K562 (cell line): ENCODE measurements around the gene GDF11. TPM values are rescaled to one million over a fixed set of nuclear protein-coding genes. Genes with fewer than 3 reads are reported as not detected.

Experiments
- CHD1 ChIP-seq: fragments of 200-600 bp; sonication (generic); IDR thresholded peaks from one replicate; pipeline ENCODE4 v1.6.1; 2012; ENCODE audit warnings: mild to moderate bottlenecking, moderate library complexity, low read length, inconsistent platforms
- HDAC8 ChIP-seq: fragments of 450-650 bp; IDR thresholded peaks from 2 replicates; pipeline ENCODE4 v1.6.1; 2016; ENCODE audit warnings: mild to moderate bottlenecking, missing genetic modification characterization, moderate library complexity, missing compliant biosample characterization
- JUND ChIP-seq, 2 experiments: IDR thresholded peaks; 2 replicates in 1 of 2; 3 replicates in 1 of 2; pipeline ENCODE4 v1.6.1; 2011; ENCODE audit warnings: borderline replicate concordance in 2 of 2, low read depth in 2 of 2, low read length in 2 of 2, improper control_type of control experiment in 1 of 2, missing biosample characterization in 1 of 2, missing genetic modification characterization in 1 of 2, missing genetic modification reagents in 1 of 2
- NCOA4 ChIP-seq: fragments of 450-650 bp; IDR thresholded peaks from 2 replicates; pipeline ENCODE4 v1.6.1; 2018; ENCODE audit warnings: mild to moderate bottlenecking; ENCODE audit not compliant: partially characterized antibody
- NFIX ChIP-seq: fragments of 250-450 bp; sonication (Bioruptor Pico); IDR thresholded peaks from 2 replicates; pipeline ENCODE4 v1.4.0; 2020; ENCODE audit warnings: low read depth, mild to moderate bottlenecking, moderate library complexity
- RAD21 ChIP-seq, 2 experiments: fragments of 250-450 bp in 1 of 2; fragments of 450-650 bp in 1 of 2; sonication (Bioruptor Pico) in 1 of 2; formaldehyde crosslinking in 1 of 2; IDR thresholded peaks in 1 of 2; conservative IDR thresholded peaks in 1 of 2; 2 replicates each; pipeline versions ENCODE4 v1.4.0 to v1.8.0; 2020 to 2022; ENCODE audit warnings: mild to moderate bottlenecking in 2 of 2, moderate library complexity in 1 of 2
- STAG1 ChIP-seq: sonication (generic); formaldehyde crosslinking; IDR thresholded peaks from 2 replicates; pipeline ENCODE4 v1.5.0; 2020; ENCODE audit warnings: missing genetic modification reagents, borderline replicate concordance
- TCF3 ChIP-seq: sonication (generic); formaldehyde crosslinking; IDR thresholded peaks from 2 replicates; pipeline ENCODE4 v1.4.0; 2020; ENCODE audit warnings: mild to moderate bottlenecking, missing genetic modification reagents
- TCF7L2 ChIP-seq: fragments of 150-350 bp; IDR thresholded peaks from 2 replicates; pipeline ENCODE4 v1.6.1; 2016; ENCODE audit warnings: low read depth, mild to moderate bottlenecking, low read length, moderate library complexity
- THRAP3 ChIP-seq: fragments of 450-650 bp; IDR thresholded peaks from 2 replicates; pipeline ENCODE4 v1.6.1; 2016; ENCODE audit warnings: mild to moderate bottlenecking, inconsistent platforms, borderline replicate concordance
- ZFP1 ChIP-seq: fragments of 450-650 bp; formaldehyde crosslinking; IDR thresholded peaks from 2 replicates; pipeline ENCODE4 v1.4.0; 2020; ENCODE audit warnings: mild to moderate bottlenecking, mixed read lengths
- polyA plus RNA-seq, 8 experiments: library from polyadenylated mRNA; depleted of rRNA in 4 of 8; stranded (reverse) in 5 of 8; unstranded in 3 of 8; fragments of >200 nt; fragmentation: Nextera tagmentation in 2 of 8; fragmentation: Illumina TruSeq in 1 of 8; extraction: Ambion mirVana in 2 of 8; extraction: Trizol in 1 of 8; gene quantifications; 2 replicates each; pipeline versions ENCODE4 v1.2.1 to v1.2.3, GENCODE V29; 2011 to 2014; ENCODE audit warnings: inconsistent platforms in 1 of 8, missing spikeins in 1 of 8
- total RNA-seq, 7 experiments: library from RNA; depleted of rRNA in 6 of 7; stranded (reverse); fragments of >200 nt in 6 of 7; fragmentation: Illumina TruSeq in 2 of 7; extraction: Trizol in 2 of 7; gene quantifications; 2 replicates each; pipeline versions ENCODE4 v1.2.1 to v1.2.3, GENCODE V29; 2011 to 2021; ENCODE audit warnings: low replicate concordance in 1 of 7
- TF ChIP-seq, protein P1 (sequence below): fragments of 250-450 bp; sonication (Bioruptor Pico); IDR thresholded peaks from 2 replicates; pipeline ENCODE4 v1.5.0; 2021; ENCODE audit warnings: mild to moderate bottlenecking, moderate library complexity
- TF ChIP-seq, protein P2 (sequence below): IDR thresholded peaks from 2 replicates; pipeline ENCODE4 v1.6.1; 2016; ENCODE audit warnings: missing genetic modification characterization, missing compliant biosample characterization
- TF ChIP-seq, protein P3 (sequence below): fragments of 450-650 bp; IDR thresholded peaks from 2 replicates; pipeline ENCODE4 v1.6.1; 2016; ENCODE audit warnings: borderline replicate concordance
- TF ChIP-seq, protein P4 (sequence below): fragments of 450-650 bp; IDR thresholded peaks from 2 replicates; pipeline ENCODE4 v1.7.1; 2018; ENCODE audit warnings: mild to moderate bottlenecking, low read depth; ENCODE audit not compliant: partially characterized antibody

GDF11 gene
- total and polyA plus RNA-seq, 9 of the 15 experiments (the other 6 are each of a cell fraction or from before 2014, with no cell fraction given), result 1.4 to 15.7 (median 4.8) TPM

DNA sequence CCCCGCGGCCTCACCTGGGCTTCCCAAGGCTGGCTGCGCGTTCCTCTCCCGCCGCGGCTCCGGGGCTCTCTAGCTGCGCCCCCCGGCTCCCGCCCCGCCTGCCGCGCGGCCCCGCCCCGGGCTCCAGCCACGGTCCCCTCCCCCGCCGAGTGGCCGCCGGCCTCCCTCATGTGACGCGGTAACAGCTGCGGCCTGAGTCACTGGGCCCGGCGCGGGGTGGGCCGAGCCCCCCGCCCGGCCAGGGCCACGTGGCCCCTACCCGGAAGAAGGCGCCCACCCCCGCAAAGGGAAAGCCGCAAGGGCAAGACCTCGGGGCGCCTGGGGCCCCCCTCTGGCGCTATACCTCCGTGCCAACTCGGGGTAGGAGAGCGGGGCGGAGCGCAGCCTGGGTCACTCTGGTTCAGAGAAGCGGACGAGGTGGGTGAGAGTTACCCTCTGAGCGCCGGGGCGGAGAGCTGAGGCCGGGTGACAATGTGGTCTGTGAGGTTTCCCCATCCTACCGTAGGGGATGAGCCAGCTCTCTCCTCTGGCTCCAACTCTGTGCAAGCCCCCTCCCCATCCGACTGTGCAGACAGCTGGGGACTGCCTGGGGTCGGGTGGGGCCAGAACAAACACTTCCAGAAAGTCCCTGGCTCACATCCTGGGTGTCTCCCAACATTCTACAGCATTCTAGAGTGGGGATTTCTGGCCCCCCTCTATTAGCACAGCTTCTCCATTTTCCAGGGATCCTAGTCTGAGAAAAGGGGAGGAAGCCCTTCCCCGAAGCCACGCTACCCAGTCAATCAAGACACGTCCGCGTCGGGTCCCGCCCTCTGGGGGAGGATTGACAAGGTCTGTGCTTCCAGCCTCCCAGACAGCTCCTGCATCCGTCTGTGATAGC is 13.7 kb upstream of the GDF11 start, which contains the start of gene CD63 (continued):
- no peak for TF ChIP-seq TCF3
- no peak for TF ChIP-seq ZFP1
- TF ChIP-seq CHD1, result no peak
- TF ChIP-seq, protein P1, sequence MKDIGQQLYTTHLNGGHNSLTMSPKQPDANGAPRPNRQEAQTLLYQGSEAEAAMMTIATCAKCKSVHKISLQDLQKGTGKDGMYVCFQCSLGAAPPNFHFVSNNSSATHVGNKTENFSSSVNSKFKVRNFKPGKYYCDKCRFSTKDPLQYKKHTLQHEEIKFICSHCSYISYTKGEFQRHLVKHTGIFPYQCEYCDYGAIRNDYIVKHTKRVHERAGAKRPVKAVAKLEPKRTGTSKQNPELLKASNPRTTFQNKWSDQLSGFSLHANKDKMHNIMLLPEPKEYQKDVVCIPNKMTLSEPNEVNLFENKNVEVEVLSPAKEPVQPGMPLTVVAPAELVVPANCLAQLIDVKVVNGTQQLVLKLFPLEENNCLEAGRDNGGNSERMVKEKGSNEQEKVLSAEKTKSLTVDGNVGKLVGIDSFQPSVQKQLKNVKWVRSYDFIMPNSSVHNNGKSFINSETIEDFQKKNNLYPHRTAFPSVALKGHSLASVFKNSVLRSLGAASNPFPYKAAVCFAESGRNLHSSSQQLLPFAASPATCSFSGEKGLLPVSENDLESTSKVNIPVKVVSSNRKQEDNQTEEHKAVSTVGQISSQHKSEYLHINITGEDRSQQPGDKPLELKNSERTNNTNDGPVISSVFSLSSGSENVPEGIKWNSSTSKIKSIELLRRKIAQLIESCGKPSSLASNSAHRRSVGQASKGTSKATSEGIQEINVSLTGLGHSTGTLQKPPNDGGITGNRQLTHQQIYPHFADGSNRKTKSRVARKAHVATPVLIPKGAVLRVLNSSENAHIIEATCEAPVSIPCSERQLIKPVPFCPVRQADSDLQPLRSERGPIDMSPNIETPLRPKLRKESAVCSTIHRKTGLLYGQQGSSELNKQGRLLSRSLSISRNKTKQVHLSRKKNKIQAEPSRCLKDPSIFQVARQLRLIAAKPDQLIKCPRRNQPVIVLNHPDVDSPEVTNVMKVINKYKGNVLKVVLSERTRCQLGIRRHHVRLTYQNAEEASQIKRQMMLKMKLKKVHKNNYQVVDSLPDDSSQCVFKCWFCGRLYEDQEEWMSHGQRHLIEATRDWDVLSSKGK, result no peak
- TF ChIP-seq STAG1, result no peak
- TF ChIP-seq THRAP3, result 0 out of 2 replicates have a peak, but pooled peaks have one; percentile 40
- TF ChIP-seq, protein P2, sequence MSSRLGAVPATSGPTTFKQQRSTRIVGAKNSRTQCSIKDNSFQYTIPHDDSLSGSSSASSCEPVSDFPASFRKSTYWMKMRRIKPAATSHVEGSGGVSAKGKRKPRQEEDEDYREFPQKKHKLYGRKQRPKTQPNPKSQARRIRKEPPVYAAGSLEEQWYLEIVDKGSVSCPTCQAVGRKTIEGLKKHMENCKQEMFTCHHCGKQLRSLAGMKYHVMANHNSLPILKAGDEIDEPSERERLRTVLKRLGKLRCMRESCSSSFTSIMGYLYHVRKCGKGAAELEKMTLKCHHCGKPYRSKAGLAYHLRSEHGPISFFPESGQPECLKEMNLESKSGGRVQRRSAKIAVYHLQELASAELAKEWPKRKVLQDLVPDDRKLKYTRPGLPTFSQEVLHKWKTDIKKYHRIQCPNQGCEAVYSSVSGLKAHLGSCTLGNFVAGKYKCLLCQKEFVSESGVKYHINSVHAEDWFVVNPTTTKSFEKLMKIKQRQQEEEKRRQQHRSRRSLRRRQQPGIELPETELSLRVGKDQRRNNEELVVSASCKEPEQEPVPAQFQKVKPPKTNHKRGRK (tag), result no peak
- TF ChIP-seq, protein P3, sequence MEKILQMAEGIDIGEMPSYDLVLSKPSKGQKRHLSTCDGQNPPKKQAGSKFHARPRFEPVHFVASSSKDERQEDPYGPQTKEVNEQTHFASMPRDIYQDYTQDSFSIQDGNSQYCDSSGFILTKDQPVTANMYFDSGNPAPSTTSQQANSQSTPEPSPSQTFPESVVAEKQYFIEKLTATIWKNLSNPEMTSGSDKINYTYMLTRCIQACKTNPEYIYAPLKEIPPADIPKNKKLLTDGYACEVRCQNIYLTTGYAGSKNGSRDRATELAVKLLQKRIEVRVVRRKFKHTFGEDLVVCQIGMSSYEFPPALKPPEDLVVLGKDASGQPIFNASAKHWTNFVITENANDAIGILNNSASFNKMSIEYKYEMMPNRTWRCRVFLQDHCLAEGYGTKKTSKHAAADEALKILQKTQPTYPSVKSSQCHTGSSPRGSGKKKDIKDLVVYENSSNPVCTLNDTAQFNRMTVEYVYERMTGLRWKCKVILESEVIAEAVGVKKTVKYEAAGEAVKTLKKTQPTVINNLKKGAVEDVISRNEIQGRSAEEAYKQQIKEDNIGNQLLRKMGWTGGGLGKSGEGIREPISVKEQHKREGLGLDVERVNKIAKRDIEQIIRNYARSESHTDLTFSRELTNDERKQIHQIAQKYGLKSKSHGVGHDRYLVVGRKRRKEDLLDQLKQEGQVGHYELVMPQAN, result peak; percentile 97
- TF ChIP-seq HDAC8 (tag), result no peak
- no peak for TF ChIP-seq TCF7L2
- TF ChIP-seq NFIX (CRISPR knock-in tag), result no peak
- TF ChIP-seq, protein P4, sequence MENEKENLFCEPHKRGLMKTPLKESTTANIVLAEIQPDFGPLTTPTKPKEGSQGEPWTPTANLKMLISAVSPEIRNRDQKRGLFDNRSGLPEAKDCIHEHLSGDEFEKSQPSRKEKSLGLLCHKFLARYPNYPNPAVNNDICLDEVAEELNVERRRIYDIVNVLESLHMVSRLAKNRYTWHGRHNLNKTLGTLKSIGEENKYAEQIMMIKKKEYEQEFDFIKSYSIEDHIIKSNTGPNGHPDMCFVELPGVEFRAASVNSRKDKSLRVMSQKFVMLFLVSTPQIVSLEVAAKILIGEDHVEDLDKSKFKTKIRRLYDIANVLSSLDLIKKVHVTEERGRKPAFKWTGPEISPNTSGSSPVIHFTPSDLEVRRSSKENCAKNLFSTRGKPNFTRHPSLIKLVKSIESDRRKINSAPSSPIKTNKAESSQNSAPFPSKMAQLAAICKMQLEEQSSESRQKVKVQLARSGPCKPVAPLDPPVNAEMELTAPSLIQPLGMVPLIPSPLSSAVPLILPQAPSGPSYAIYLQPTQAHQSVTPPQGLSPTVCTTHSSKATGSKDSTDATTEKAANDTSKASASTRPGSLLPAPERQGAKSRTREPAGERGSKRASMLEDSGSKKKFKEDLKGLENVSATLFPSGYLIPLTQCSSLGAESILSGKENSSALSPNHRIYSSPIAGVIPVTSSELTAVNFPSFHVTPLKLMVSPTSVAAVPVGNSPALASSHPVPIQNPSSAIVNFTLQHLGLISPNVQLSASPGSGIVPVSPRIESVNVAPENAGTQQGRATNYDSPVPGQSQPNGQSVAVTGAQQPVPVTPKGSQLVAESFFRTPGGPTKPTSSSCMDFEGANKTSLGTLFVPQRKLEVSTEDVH, result no peak
- peak; percentile 96 for TF ChIP-seq JUND (IDR thresholded peaks at IDR 0.05; ENCODE audit: borderline replicate concordance, low read depth, low read length)
- peak; percentile 82; the same call in 1 of the 3 replicates for TF ChIP-seq JUND (tag; IDR thresholded peaks at IDR 0.05; ENCODE audit: borderline replicate concordance, low read depth, low read length)
- no peak for TF ChIP-seq NCOA4
- TF ChIP-seq RAD21 (CRISPR knock-in tag; conservative IDR thresholded peaks at IDR 0.05 in 1 of 2, IDR thresholded peaks at IDR 0.05 in 1 of 2), result no peak
